ENCODE data around the gene ERBB4.
"Not testable (repeated sequence)": the region's sequence is repeated elsewhere in the genome, so short reads cannot be mapped to it uniquely, and the experiment has no call there.

The ERBB4 gene

GRCh38 chr2:211609127-211609526 is 929.5 kb downstream of the ERBB4 start:
- DNase-seq (ENCODE audit: low read depth in 3 of 3) = no peak

- DNase-seq (ENCODE audit: low read depth in 3 of 3) = no peak
Observed at GRCh38 chr2:211599146-211599545, 939.5 kb downstream of the ERBB4 start.

GRCh38 chr2:211598238-211598637 is 940.4 kb downstream of the ERBB4 start:
- no peak for DNase-seq (ENCODE audit: low read depth in 3 of 3)

GRCh38 chr2:211592006-211592405 is 946.6 kb downstream of the ERBB4 start:
- DNase-seq (ENCODE audit: low read depth in 3 of 3) = not testable (repeated sequence)

- no peak for DNase-seq (ENCODE audit: low read depth in 3 of 3)
Observed at GRCh38 chr2:211591426-211591825, 947.2 kb downstream of the ERBB4 start.

- no peak for DNase-seq (ENCODE audit: low read depth in 3 of 3)
Observed at GRCh38 chr2:211568439-211568838, 970.2 kb downstream of the ERBB4 start.

- DNase-seq (ENCODE audit: low read depth in 3 of 3) = no peak
Observed at GRCh38 chr2:211564441-211564840, 974.2 kb downstream of the ERBB4 start.

- DNase-seq (ENCODE audit: low read depth in 3 of 3) = no peak
Observed at GRCh38 chr2:211545582-211545981, 993.0 kb downstream of the ERBB4 start.

GRCh38 chr2:211534632-211535031 is 1004.0 kb downstream of the ERBB4 start:
- DNase-seq (ENCODE audit: low read depth in 3 of 3) = no peak

- DNase-seq (ENCODE audit: low read depth in 3 of 3) = not testable (repeated sequence)
Observed at GRCh38 chr2:211524248-211524647, 1014.4 kb downstream of the ERBB4 start.

GRCh38 chr2:211516537-211516936 is 1022.1 kb downstream of the ERBB4 start:
- DNase-seq (ENCODE audit: low read depth in 3 of 3) = no peak

- DNase-seq (ENCODE audit: low read depth in 3 of 3) = no peak
Observed at GRCh38 chr2:211514049-211514448, 1024.6 kb downstream of the ERBB4 start.

- DNase-seq (ENCODE audit: low read depth in 3 of 3) = no peak
Observed at GRCh38 chr2:211513446-211513845, 1025.2 kb downstream of the ERBB4 start.

GRCh38 chr2:211512806-211513205 is 1025.8 kb downstream of the ERBB4 start:
- DNase-seq (ENCODE audit: low read depth in 3 of 3) = no peak

- no peak for DNase-seq (ENCODE audit: low read depth in 3 of 3)
Observed at GRCh38 chr2:211503856-211504255, 1034.7 kb downstream of the ERBB4 start.

- DNase-seq (ENCODE audit: low read depth in 3 of 3) = no peak
Observed at GRCh38 chr2:211503198-211503597, 1035.4 kb downstream of the ERBB4 start.

GRCh38 chr2:211498551-211499205 is 1039.9 kb downstream of the ERBB4 start:
- no peak for DNase-seq (ENCODE audit: low read depth in 3 of 3)

GRCh38 chr2:211495339-211495738 is 1043.3 kb downstream of the ERBB4 start:
- no peak for DNase-seq (ENCODE audit: low read depth in 3 of 3)

GRCh38 chr2:211494536-211494935 is 1044.1 kb downstream of the ERBB4 start:
- DNase-seq (ENCODE audit: low read depth in 3 of 3) = no peak

GRCh38 chr2:211494085-211494484 is 1044.5 kb downstream of the ERBB4 start:
- DNase-seq (ENCODE audit: low read depth in 3 of 3) = no peak

GRCh38 chr2:211487733-211488132 is 1050.9 kb downstream of the ERBB4 start:
- no peak for DNase-seq (ENCODE audit: low read depth in 3 of 3)

- no peak for DNase-seq (ENCODE audit: low read depth in 3 of 3)
Observed at GRCh38 chr2:211479536-211480150, 1059.0 kb downstream of the ERBB4 start.

- DNase-seq (ENCODE audit: low read depth in 3 of 3) = no peak
Observed at GRCh38 chr2:211477537-211478275, 1060.9 kb downstream of the ERBB4 start.

All from stimulated activated CD4-positive, alpha-beta T cell treated with anti-CD3 and anti-CD28 coated beads, TNF-alpha, amount 100 ng/mL, for 24 hours (primary cell).